GM21360 (cell line): ENCODE data around the gene DNAH8.
"Not testable (repeated sequence)": the region's sequence is repeated elsewhere in the genome, so short reads cannot be mapped to it uniquely, and the experiment has no call there.

ENCODE experiments used
- ATAC-seq: cut with Tn5 transposase; IDR thresholded peaks from one replicate; pipeline ENCODE4 v1.9.1; 2021; ENCODE audit warnings: mild to moderate bottlenecking, moderate library complexity; ENCODE audit not compliant: unreplicated experiment

The DNAH8 gene

DNA sequence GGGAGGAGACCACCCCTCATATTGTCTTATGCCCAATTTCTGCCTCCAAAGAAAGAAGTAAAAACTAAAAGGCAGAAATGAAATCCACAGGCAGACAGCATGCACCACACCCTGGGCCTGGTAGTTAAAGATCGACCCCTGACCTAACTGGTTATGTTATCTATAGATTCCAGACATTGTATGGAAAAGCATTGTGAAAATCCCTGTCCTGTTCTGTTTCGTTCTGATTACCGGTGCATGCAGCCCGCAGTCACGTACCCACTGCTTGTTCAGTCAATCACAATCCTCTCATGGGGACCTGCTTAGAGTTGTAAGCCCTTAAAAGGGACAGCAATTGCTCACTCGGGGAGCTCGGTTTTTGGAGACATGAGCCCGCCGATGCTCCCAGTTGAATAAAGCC lies 81.3 kb downstream of the DNAH8 start:
- not testable (repeated sequence) for ATAC-seq

DNA sequence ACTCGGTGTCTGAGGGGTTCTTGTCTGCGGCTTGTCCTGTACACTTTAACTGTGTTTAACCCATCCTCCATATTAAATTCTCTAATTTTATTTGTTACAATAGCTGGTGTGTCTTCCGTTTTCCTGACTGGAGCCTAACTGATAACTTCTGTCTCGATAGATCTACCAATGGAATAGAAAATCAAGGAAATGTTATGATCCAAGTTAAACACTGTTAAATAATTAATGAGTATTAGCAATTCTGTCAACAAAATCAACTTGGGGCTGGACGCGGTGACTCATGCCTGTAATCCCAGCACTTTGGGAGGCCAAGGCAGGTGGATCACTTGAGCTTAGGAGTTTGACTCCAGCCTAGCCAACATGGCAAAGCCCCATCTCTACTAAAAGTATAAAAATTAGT lies 81.7 kb downstream of the DNAH8 start:
- ATAC-seq: no peak

- no peak for ATAC-seq
Measured at GRCh38 chr6:38797391-38797790, 82.3 kb downstream of the DNAH8 start.

GRCh38 chr6:38799529-38800184 lies 84.5 kb downstream of the DNAH8 start:
- no peak for ATAC-seq

GRCh38 chr6:38801305-38801704 lies 86.2 kb downstream of the DNAH8 start:
- ATAC-seq: no peak

GRCh38 chr6:38802497-38802896 lies 87.4 kb downstream of the DNAH8 start:
- no peak for ATAC-seq

DNA sequence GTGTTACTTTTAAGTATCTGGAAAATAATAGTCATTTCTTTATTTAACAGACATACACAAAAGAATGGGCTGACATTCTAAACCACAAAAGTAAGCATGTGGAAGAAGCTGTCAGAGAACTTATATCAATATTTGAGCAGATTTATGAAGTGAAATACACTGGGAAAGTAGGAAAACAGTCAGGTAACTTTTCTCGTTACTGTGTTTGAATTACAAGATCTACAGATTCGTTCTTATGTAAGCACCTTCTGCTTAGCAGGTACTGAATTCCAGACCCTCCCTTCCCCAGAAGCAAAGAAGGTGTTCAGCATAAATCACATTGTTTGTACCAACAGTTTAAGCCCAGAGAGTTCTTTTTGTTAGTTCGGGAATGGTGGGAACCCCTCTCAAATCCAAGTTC lies 88.0 kb downstream of the DNAH8 start:
- no peak for ATAC-seq

GRCh38 chr6:38804358-38804757 lies 89.2 kb downstream of the DNAH8 start:
- no peak for ATAC-seq

DNA sequence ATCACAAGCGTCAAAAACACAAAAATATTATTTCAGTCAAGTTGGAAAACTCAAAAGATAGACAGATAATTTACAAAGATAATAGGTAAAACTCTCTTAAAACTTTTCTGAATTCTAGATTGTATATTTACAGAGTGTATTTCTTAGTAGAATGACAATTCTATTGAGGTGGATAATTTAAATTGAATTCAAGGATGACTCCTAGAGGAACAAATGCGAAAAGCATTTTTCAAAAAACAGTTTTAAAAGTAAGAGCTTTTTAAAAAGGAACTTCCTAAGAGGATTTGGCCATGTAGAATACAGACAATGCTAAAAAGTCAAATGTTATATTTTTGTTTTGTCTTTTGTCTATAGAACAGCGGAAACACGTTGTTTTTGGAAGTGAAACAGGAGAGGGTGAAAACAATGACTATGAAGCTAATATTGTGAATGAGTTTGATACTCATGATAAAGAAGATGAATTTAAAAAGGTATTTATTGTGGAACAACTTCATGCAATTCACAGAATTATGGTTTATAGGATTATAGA lies 90.1 kb downstream of the DNAH8 start:
- no peak for ATAC-seq

GRCh38 chr6:38805692-38806091 lies 90.6 kb downstream of the DNAH8 start:
- no peak for ATAC-seq

DNA sequence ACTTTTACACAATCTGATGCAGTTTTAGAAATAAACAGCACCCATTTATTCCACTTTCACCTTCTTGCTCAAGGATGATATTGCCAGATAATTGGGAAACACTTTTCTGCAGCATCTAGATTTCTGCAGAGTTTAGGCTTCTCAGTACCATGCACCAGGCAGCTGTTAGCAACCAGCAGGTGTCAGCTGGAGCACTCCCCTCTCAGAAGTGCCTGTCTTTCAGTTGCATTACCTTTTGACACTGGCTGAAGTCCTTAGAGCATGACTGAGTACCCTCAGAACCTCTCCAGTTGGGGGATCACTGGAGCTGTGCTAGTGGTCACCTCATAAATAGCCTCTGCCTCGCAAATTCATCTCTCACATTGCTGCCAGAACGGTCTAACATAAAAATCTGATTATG lies 91.2 kb downstream of the DNAH8 start:
- no peak for ATAC-seq

GRCh38 chr6:38806833-38807232 lies 91.7 kb downstream of the DNAH8 start:
- ATAC-seq: no peak

- ATAC-seq: no peak
Measured at GRCh38 chr6:38808039-38808438, 92.9 kb downstream of the DNAH8 start.

DNA sequence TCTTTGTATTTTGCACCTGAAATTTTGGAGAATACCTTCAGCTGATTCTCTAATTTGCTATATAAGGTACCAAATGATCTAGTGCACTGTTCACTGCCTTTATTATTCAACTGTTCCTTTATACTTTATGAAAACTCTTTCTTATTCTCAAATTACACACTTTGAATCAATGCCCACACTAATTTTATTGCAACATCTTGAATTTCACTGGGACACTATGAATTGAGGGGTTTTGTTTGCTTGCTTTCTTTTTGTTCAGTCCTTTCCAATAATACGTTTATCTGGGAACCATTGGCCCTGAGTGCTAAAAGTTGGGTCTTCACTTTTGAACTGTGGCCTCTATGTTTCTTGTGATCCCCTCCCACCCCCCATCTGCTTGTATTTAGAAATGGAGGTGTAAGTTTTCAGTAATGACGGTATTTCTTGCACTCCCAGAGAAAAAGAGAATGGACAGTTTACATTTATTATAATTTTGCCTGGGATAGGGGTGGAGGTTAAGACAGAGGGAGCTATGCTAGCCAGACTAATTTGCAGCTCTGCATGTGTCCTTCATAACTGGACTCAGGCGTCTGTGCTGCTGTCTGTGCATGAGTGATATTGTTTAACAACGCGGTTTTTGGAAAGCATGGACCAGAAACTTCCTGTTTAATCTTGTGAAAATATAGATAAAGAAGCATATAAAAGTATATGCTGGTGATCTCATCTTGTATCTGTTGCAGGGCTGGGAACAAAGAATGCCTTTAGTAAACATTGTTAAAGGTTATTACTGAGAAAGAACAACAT lies 98.1 kb downstream of the DNAH8 start:
- ATAC-seq: no peak

DNA sequence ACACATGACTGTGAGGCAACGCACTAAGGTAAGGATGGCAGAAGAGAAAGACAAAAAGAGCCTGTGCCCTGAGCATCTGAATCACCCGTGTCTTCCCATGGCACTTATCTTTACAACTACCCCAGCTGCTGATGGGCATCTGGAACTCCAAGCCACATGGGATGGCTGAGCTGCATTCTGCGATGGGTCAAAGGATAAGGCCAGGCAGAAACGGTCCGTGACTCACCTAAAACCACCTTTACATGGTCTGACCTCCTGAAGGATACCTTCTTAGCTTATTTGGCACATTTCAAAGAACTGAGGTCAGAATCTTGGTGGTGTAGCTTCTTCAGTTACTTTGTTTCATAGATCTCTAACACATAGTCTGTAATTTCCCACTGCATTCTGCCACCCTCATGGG lies 99.7 kb downstream of the DNAH8 start:
- ATAC-seq: no peak

- no peak for ATAC-seq
Measured at GRCh38 chr6:38815250-38815649, 100.1 kb downstream of the DNAH8 start.

DNA sequence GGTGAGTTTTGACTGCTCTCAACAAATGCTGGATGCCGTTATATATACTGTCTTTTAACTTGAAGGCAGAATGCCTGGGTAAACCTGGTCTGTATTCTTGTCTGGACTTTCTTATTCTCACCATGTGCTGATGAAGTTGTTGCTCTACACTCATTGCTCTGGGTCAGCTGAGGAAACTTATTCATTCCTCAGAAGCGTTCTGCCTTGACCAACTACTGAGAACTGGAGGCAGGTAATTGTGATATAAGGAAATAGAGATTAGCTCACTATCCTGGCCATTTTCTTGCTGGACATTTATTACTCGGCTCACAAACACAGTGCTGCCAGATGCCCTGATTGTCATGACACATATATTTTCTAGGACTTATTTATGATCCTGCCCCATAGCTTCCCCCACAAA lies 103.6 kb downstream of the DNAH8 start:
- ATAC-seq: no peak

GRCh38 chr6:38822963-38823362 lies 107.9 kb downstream of the DNAH8 start:
- no peak for ATAC-seq

DNA sequence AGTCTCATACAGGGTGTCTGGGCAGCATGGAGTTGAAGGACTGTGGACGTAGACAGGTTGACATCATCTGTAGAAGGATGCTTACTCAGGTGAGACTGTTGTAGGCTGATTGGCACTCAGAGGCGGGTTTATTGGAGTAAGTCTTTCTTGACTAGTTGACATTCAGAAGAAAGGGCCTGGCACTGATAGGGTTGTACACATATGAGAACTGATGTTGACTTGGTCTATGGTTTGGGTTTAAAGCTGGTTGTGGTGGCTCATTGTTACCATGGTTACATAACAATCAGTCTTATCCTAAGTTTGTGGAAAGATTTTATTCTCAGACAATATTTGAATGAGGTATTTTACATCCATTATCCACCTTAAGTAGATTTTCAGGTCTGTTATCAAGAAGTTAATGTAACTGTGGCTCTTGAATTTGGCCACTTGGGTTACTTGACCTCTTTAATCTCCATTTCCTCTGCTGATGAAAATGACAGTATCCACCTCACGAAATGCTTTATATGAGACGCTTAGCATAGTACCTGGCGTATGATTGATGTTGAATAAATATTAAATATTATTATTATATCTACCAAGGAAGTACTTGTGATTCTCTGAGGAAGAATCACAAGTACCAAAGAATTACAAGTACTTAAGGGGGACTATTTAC lies 109.3 kb downstream of the DNAH8 start:
- ATAC-seq: no peak

GRCh38 chr6:38827024-38827423 lies 111.9 kb downstream of the DNAH8 start:
- no peak for ATAC-seq

DNA sequence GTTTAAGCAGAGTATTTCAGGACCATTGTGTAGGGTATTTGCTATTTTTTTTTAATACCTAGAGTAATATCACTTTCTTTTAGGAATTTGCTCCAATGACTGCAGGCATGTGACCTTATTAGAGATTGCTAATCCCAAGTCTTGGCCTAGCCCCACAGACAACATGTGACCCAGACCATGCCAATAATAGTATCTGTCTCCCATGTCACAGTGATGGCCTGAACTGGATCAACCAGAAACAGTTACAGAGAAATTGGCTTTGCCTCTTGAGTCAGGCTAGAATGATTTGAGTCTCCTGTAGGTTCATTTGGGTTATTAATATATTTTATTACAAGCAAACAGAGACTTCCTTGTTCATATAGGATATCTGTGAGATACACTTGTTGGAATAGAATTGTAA lies 116.8 kb downstream of the DNAH8 start:
- ATAC-seq: no peak

GRCh38 chr6:38833320-38833719 lies 118.2 kb downstream of the DNAH8 start:
- no peak for ATAC-seq
